HEK293 (cell line): Measurements from ENCODE around the gene TMEM208.

ENCODE experiments used
- CTCF ChIA-PET: fragments of 350-600 bp; formaldehyde crosslinking; extraction: SDS; loops from one replicate; lab custom pipeline; 2021; ENCODE audit warnings: antibody characterized with exemption; lab: Yijun Ruan, JAX
- POLR2A ChIA-PET: fragments of 300-600 bp; formaldehyde crosslinking; extraction: SDS; loops from one replicate; lab custom pipeline; 2020; ENCODE audit warnings: antibody characterized with exemption, inconsistent platforms; lab: Yijun Ruan, JAX
- H3K27ac ChIP-seq: fragments of 200-500 bp; sonication (Bioruptor generic); 2 replicates; pipeline ENCODE4 v1.5.1; 2014; ENCODE audit warnings: low read depth, low read length, control low read depth, inconsistent platforms; ENCODE audit errors: extremely low read depth
- H3K36me3 ChIP-seq, 2 experiments: fragments of 200-500 bp in 1 of 2; sonication (Bioruptor generic) in 1 of 2; 1 replicate in 1 of 2; 2 replicates in 1 of 2; pipeline ENCODE4 v1.5.1; 2014 to 2017; ENCODE audit warnings: inconsistent platforms in 2 of 2, low read length in 2 of 2; ENCODE audit not compliant: control insufficient read depth in 2 of 2, insufficient read depth in 1 of 2
- H3K4me1 ChIP-seq: fragments of 200-500 bp; sonication (Bioruptor generic); 2 replicates; pipeline ENCODE4 v1.5.1; 2014; ENCODE audit warnings: mild to moderate bottlenecking, low read length, inconsistent platforms; ENCODE audit not compliant: control insufficient read depth, insufficient read depth
- H3K4me3 ChIP-seq: 2 replicates; pipeline ENCODE4 v1.5.1; 2011; ENCODE audit warnings: low read depth, mild to moderate bottlenecking, control low read depth, low read length, moderate library complexity
- H3K9me3 ChIP-seq: fragments of 200-500 bp; sonication (Bioruptor generic); 2 replicates; pipeline ENCODE4 v1.5.1; 2014; ENCODE audit warnings: low read depth, low read length, inconsistent platforms; ENCODE audit not compliant: control insufficient read depth, insufficient read depth
- ELK4 ChIP-seq: IDR thresholded peaks from 2 replicates; pipeline ENCODE4 v1.6.1; 2011; ENCODE audit warnings: mild to moderate bottlenecking, low read depth, low read length, borderline replicate concordance
- GLI2 ChIP-seq: fragments of 450-650 bp; formaldehyde crosslinking; IDR thresholded peaks from 2 replicates; pipeline ENCODE4; 2017; ENCODE audit warnings: missing biosample characterization, missing genetic modification characterization, low read depth, borderline replicate concordance
- KLF1 ChIP-seq: fragments of 450-650 bp; formaldehyde crosslinking; IDR thresholded peaks from 2 replicates; pipeline ENCODE4 v1.5.1; 2016; ENCODE audit warnings: missing biosample characterization, missing genetic modification characterization
- KLF9 ChIP-seq: fragments of 450-650 bp; formaldehyde crosslinking; IDR thresholded peaks from 2 replicates; pipeline ENCODE4 v1.5.1; 2016; ENCODE audit warnings: missing biosample characterization, missing genetic modification characterization, low read depth
- MEIS1 ChIP-seq: sonication (generic); formaldehyde crosslinking; IDR thresholded peaks from 2 replicates; pipeline ENCODE4 v1.8.1; 2022; ENCODE audit warnings: missing genetic modification reagents, mild to moderate bottlenecking, borderline replicate concordance
- OVOL3 ChIP-seq: fragments of 450-650 bp; formaldehyde crosslinking; IDR thresholded peaks from 2 replicates; pipeline ENCODE4 v1.5.1; 2016; ENCODE audit warnings: missing biosample characterization, missing genetic modification characterization
- PRDM4 ChIP-seq: fragments of 450-650 bp; formaldehyde crosslinking; IDR thresholded peaks from 2 replicates; pipeline ENCODE4 v1.5.1; 2017; ENCODE audit warnings: missing biosample characterization, missing genetic modification characterization
- SP3 ChIP-seq: fragments of 450-650 bp; formaldehyde crosslinking; IDR thresholded peaks from 2 replicates; pipeline ENCODE4 v1.5.1; 2016; ENCODE audit warnings: missing biosample characterization, missing genetic modification characterization
- ZNF157 ChIP-seq: fragments of 450-650 bp; formaldehyde crosslinking; IDR thresholded peaks from 2 replicates; pipeline ENCODE4 v1.5.1; 2016; ENCODE audit warnings: missing biosample characterization, missing genetic modification characterization
- ZNF239 ChIP-seq: fragments of 450-650 bp; formaldehyde crosslinking; IDR thresholded peaks from 2 replicates; pipeline ENCODE4 v1.5.1; 2016; ENCODE audit warnings: missing biosample characterization, missing genetic modification characterization
- ZNF24 ChIP-seq: fragments of 450-650 bp; formaldehyde crosslinking; IDR thresholded peaks from 2 replicates; pipeline ENCODE4 v1.5.1; 2016; ENCODE audit warnings: missing biosample characterization, missing genetic modification characterization
- ZNF266 ChIP-seq: fragments of 450-650 bp; formaldehyde crosslinking; IDR thresholded peaks from 2 replicates; pipeline ENCODE4 v1.5.1; 2016; ENCODE audit warnings: missing biosample characterization, missing genetic modification characterization, low read depth
- ZNF394 ChIP-seq: fragments of 450-650 bp; formaldehyde crosslinking; IDR thresholded peaks from 2 replicates; pipeline ENCODE4 v1.5.1; 2016; ENCODE audit warnings: missing biosample characterization, missing genetic modification characterization, mild to moderate bottlenecking, moderate library complexity, borderline replicate concordance
- ZNF558 ChIP-seq: fragments of 450-650 bp; formaldehyde crosslinking; IDR thresholded peaks from 2 replicates; pipeline ENCODE4 v1.5.1; 2016; ENCODE audit warnings: missing biosample characterization, missing genetic modification characterization
- ZNF626 ChIP-seq: fragments of 450-650 bp; sonication (Bioruptor Pico); formaldehyde crosslinking; IDR thresholded peaks from 2 replicates; pipeline ENCODE4 v1.5.1; 2018; ENCODE audit warnings: missing biosample characterization, missing genetic modification characterization, inconsistent platforms
- ZNF664 ChIP-seq: fragments of 450-650 bp; formaldehyde crosslinking; IDR thresholded peaks from 2 replicates; pipeline ENCODE4 v1.5.1; 2016; ENCODE audit warnings: missing biosample characterization, missing genetic modification characterization
- ZNF747 ChIP-seq: fragments of 450-650 bp; formaldehyde crosslinking; IDR thresholded peaks from 2 replicates; pipeline ENCODE4 v1.5.1; 2016; ENCODE audit warnings: missing biosample characterization, missing genetic modification characterization
- ZNF843 ChIP-seq: fragments of 450-650 bp; formaldehyde crosslinking; IDR thresholded peaks from 2 replicates; pipeline ENCODE4 v1.5.1; 2016; ENCODE audit warnings: missing biosample characterization, missing genetic modification characterization

The TMEM208 gene

GRCh38 chr16:67236563-67237395 lies 9.8 kb downstream of the TMEM208 start (continued):
- TF ChIP-seq SP3 (tag by site-specific recombination) = peak; percentile 60

- CTCF ChIA-PET = interaction anchor here (1.1 to 1.2 kb wide), 2 partner anchors 8 to 14 kb away, joined by 3 to 5 read pairs; no protein-coding TSS in a partner anchor
- Histone ChIP-seq H3K27ac (no peak overlapping the region), H3K4me1 (no peaks in the 10 kb centered on the region), H3K4me3 (no peak overlapping the region), H3K36me3 (peaks cover 4 to 67% of the 10 kb centered on the region in 2 experiments; a peak in 2 of 3 replicates), H3K9me3 (no peaks in the 10 kb centered on the region)
- TF ChIP-seq ZNF664 (tag by site-specific recombination) = no peak
- no peak for TF ChIP-seq GLI2 (tag by site-specific recombination)
- TF ChIP-seq, all 188 proteins: peak for 0
- POLR2A ChIA-PET = interaction anchor here (1.3 to 4.0 kb wide), 4 partner anchors 9 to 40 kb away, joined by 3 to 25 read pairs (median 12); partner anchors contain the start of genes FHOD1 and TMEM208
Observed at GRCh38 chr16:67237396-67238277, 10.7 kb downstream of the TMEM208 start.

GRCh38 chr16:67238278-67238575 lies 11.3 kb downstream of the TMEM208 start:
- Histone ChIP-seq H3K9me3 (no peaks in the 10 kb centered on the region), H3K36me3 (peaks cover 4 to 65% of the 10 kb centered on the region in 2 experiments; a peak in 2 of 3 replicates), H3K4me1 (no peaks in the 10 kb centered on the region), H3K27ac (no peak overlapping the region), H3K4me3 (no peak overlapping the region)
- POLR2A ChIA-PET = interaction anchor here (3.1 to 4.0 kb wide), 2 partner anchors 9 to 11 kb away, joined by 22 to 25 read pairs; partner anchors contain the start of genes FHOD1 and TMEM208
- no peak for TF ChIP-seq ELK4
- no peak for TF ChIP-seq ZNF843 (tag by site-specific recombination)
- no peak for TF ChIP-seq ZNF266 (tag by site-specific recombination)
- TF ChIP-seq OVOL3 (tag by site-specific recombination) = no peak
- no peak for TF ChIP-seq ZNF558
- no peak for TF ChIP-seq GLI2 (tag by site-specific recombination)
- TF ChIP-seq KLF1 (tag by site-specific recombination) = no peak
- TF ChIP-seq ZNF157 = no peak
- no peak for TF ChIP-seq MEIS1 (CRISPR knock-in tag)
- no peak for TF ChIP-seq ZNF626 (tag by site-specific recombination)
- no peak for TF ChIP-seq ZNF394 (tag by site-specific recombination)
- TF ChIP-seq ZNF747 (tag by site-specific recombination) = no peak
- TF ChIP-seq KLF9 (tag by site-specific recombination) = no peak
- no peak for TF ChIP-seq ZNF24 (tag by site-specific recombination)
- TF ChIP-seq ZNF239 (tag by site-specific recombination) = no peak
- no peak for TF ChIP-seq PRDM4 (tag by site-specific recombination)
- CTCF ChIA-PET = interaction anchor here (1.1 to 1.2 kb wide), 2 partner anchors 8 to 15 kb away, joined by 3 to 5 read pairs; no protein-coding TSS in a partner anchor
